ENCODE measurements around the gene RUNDC1. TPM values are rescaled to one million over a fixed set of nuclear protein-coding genes. Genes with fewer than 3 reads are reported as not detected.

Gene RUNDC1
- total and polyA plus RNA-seq, 2 donors from 2014 or later = 10.1 to 19.5 TPM

DNA sequence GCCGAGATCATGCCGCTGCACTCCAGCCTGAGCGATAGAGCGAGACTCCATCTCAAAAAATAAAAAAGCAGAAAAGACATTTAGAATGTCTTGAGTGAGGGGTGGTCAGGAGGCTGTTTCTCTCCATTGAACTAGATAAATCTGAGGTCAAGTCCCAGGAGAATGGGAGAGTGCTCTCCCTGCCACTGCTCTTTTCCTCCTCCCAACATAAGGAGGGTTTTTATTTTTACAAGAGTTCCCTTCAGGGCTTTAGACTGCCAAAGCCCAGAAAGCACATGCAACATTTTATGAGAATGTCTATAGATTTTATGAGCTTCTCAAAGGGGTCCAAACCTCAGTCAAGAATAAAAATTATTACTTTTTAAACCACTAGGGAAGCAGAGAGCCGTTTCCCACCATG lies 46.2 kb downstream of the RUNDC1 start:
- H3K27ac ChIP-seq (ENCODE audit: low read depth in 2 of 2, low read length in 2 of 2) = no peak overlapping the region
- intact Hi-C loops (cut with DNase I) = no loop called here
- TF ChIP-seq, protein P1, sequence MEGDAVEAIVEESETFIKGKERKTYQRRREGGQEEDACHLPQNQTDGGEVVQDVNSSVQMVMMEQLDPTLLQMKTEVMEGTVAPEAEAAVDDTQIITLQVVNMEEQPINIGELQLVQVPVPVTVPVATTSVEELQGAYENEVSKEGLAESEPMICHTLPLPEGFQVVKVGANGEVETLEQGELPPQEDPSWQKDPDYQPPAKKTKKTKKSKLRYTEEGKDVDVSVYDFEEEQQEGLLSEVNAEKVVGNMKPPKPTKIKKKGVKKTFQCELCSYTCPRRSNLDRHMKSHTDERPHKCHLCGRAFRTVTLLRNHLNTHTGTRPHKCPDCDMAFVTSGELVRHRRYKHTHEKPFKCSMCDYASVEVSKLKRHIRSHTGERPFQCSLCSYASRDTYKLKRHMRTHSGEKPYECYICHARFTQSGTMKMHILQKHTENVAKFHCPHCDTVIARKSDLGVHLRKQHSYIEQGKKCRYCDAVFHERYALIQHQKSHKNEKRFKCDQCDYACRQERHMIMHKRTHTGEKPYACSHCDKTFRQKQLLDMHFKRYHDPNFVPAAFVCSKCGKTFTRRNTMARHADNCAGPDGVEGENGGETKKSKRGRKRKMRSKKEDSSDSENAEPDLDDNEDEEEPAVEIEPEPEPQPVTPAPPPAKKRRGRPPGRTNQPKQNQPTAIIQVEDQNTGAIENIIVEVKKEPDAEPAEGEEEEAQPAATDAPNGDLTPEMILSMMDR (IDR thresholded peaks at IDR 0.05; ENCODE audit: borderline replicate concordance, extremely low read depth, insufficient read depth) = no peak

DNA sequence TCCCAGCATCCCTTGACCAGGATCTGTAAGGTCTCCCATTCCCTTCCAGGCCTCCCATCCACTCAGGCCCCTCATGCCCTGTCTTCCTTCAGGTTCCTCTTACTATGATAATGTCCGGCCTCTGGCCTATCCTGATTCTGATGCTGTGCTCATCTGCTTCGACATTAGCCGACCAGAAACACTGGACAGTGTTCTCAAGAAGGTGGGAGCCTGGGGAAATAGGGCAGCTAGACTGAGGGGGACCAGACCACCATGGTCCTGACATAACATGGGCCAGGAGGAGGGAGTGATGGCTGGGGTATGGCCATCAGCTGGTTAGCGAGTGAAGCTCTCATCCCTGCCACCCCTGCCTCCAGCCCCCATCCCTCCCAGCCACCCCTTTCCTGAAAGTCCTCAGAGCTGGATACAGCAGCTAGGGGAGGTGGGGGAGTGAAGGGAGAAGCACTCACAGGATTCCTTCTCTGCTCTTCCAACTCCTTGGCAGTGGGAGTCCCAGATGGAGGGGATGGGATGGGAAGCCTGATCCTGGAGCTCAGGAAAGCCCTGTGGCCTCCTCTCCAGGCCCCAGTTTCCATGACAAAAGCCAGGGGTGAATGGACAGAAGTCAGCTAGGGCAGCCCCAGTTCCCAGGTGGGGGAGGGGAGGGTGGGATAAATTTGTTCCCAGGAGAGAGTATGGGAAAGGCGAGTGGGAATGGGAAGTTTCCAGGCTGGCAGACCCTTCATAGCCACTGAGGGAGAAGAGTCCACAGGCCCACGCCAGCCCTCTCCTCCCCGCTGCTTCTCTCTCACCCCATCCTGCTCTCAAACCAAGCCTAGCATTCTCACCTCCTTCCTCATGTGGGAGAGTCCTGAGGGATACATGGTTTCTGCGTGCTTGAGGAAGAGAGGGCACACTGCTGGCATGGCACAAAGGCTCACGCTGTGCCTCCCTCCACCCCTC lies 47.0 kb downstream of the RUNDC1 start:
- DNase-seq (peak in 1 of 5 donors; percentile 56), FAIRE-seq (no peak)
- Histone ChIP-seq H3K9ac (ENCODE audit: low read length in 3 of 3) (no peak overlapping the region), H3K27me3 (ENCODE audit: control insufficient read depth, insufficient read depth, low read length) (no peaks in the 10 kb centered on the region), H3K36me3 (ENCODE audit: control insufficient read depth in 2 of 3, insufficient read depth in 3 of 3, low read length in 3 of 3) (no peaks in the 10 kb centered on the region), H3K4me3 (ENCODE audit: low read length in 3 of 3) (no peak overlapping the region), H3K4me1 (ENCODE audit: control insufficient read depth in 2 of 3, insufficient read depth in 2 of 3, low read depth in 1 of 3, low read length in 3 of 3) (no peaks in the 10 kb centered on the region), H3K27ac (ENCODE audit: low read depth in 2 of 2, low read length in 2 of 2) (no peak overlapping the region), H3K9me3 (ENCODE audit: control insufficient read depth in 2 of 3, insufficient read depth in 1 of 3, low read length in 3 of 3) (no peaks in the 10 kb centered on the region)
- TF ChIP-seq, protein P1 (IDR thresholded peaks at IDR 0.05; ENCODE audit: borderline replicate concordance, extremely low read depth, insufficient read depth) = no peak
- intact Hi-C loops (cut with DNase I) = no loop called here

More for the DNA sequence above, 46.2 kb downstream of the RUNDC1 start:
- no peaks in the 10 kb centered on the region for H3K9me3 ChIP-seq (ENCODE audit: control insufficient read depth in 2 of 3, insufficient read depth in 1 of 3, low read length in 3 of 3)
- no peaks in the 10 kb centered on the region for H3K27me3 ChIP-seq (ENCODE audit: control insufficient read depth, insufficient read depth, low read length)
- H3K4me3 ChIP-seq (ENCODE audit: low read length in 3 of 3) = no peak overlapping the region
- H3K36me3 ChIP-seq (ENCODE audit: control insufficient read depth in 2 of 3, insufficient read depth in 3 of 3, low read length in 3 of 3) = no peaks in the 10 kb centered on the region
- DNase-seq (peak in 2 of 5 donors; percentile 42 to 83), FAIRE-seq (no peak)
- H3K4me1 ChIP-seq (ENCODE audit: control insufficient read depth in 2 of 3, insufficient read depth in 2 of 3, low read depth in 1 of 3, low read length in 3 of 3) = no peaks in the 10 kb centered on the region
- H3K9ac ChIP-seq (ENCODE audit: low read length in 3 of 3) = no peak overlapping the region

DNA sequence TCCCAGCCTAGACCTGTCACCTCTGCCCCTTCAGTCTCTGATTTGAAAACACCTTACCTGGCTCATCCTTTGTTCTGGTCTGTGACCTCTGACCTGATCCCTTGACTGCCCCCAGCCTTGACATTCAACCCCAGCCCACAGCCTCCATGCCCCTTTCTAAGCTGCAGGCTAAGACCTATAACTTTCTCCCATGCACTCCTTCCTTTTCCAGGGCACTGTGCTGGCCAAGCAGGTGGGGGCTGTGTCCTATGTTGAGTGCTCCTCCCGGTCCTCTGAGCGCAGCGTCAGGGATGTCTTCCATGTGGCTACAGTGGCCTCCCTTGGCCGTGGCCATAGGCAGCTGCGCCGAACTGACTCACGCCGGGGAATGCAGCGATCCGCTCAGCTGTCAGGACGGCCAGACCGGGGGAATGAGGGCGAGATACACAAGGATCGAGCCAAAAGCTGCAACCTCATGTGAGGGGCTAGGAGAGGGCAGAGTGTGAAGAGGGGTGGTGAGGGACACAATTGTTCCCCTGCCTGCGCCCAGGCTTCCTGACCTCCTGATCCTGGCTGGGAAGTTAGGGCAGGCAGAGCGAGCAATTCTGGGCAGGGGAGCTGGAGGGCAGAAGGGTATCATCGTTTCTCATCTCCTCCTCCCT lies 48.0 kb downstream of the RUNDC1 start:
- peak in 2 of 5 donors; percentile 35 to 37 for DNase-seq
- no peak for FAIRE-seq

More for the DNA sequence above, 48.0 kb downstream of the RUNDC1 start:
- Histone ChIP-seq H3K4me3 (ENCODE audit: low read length in 3 of 3) (no peak overlapping the region), H3K27ac (ENCODE audit: low read depth in 2 of 2, low read length in 2 of 2) (no peak overlapping the region), H3K4me1 (ENCODE audit: control insufficient read depth in 2 of 3, insufficient read depth in 2 of 3, low read depth in 1 of 3, low read length in 3 of 3) (no peaks in the 10 kb centered on the region), H3K27me3 (ENCODE audit: control insufficient read depth, insufficient read depth, low read length) (no peaks in the 10 kb centered on the region), H3K9me3 (ENCODE audit: control insufficient read depth in 2 of 3, insufficient read depth in 1 of 3, low read length in 3 of 3) (no peaks in the 10 kb centered on the region), H3K36me3 (ENCODE audit: control insufficient read depth in 2 of 3, insufficient read depth in 3 of 3, low read length in 3 of 3) (no peaks in the 10 kb centered on the region), H3K9ac (ENCODE audit: low read length in 3 of 3) (no peak overlapping the region)
- intact Hi-C loops (cut with DNase I) = no loop called here
- TF ChIP-seq, protein P1 (IDR thresholded peaks at IDR 0.05; ENCODE audit: borderline replicate concordance, extremely low read depth, insufficient read depth) = no peak
